Measurements from ENCODE around the gene HNRNPCL4.
"Not testable (repeated sequence)": the region's sequence is repeated elsewhere in the genome, so short reads cannot be mapped to it uniquely, and the experiment has no call there.

- TF ChIP-seq POLR2A, EP300 (IDR thresholded peaks at IDR 0.05): not testable (repeated sequence)
- TF ChIP-seq, protein P1, sequence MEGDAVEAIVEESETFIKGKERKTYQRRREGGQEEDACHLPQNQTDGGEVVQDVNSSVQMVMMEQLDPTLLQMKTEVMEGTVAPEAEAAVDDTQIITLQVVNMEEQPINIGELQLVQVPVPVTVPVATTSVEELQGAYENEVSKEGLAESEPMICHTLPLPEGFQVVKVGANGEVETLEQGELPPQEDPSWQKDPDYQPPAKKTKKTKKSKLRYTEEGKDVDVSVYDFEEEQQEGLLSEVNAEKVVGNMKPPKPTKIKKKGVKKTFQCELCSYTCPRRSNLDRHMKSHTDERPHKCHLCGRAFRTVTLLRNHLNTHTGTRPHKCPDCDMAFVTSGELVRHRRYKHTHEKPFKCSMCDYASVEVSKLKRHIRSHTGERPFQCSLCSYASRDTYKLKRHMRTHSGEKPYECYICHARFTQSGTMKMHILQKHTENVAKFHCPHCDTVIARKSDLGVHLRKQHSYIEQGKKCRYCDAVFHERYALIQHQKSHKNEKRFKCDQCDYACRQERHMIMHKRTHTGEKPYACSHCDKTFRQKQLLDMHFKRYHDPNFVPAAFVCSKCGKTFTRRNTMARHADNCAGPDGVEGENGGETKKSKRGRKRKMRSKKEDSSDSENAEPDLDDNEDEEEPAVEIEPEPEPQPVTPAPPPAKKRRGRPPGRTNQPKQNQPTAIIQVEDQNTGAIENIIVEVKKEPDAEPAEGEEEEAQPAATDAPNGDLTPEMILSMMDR (IDR thresholded peaks at IDR 0.05) = not testable (repeated sequence)
Observed at GRCh38 chr1:13208712-13209111, 43.3 kb upstream of the HNRNPCL4 start.

Measured in ovary (tissue), 3 donors.